Measurements from ENCODE around the gene RNU1-4.
"Not testable (repeated sequence)": the region's sequence is repeated elsewhere in the genome, so short reads cannot be mapped to it uniquely, and the experiment has no call there.

Gene RNU1-4

DNA sequence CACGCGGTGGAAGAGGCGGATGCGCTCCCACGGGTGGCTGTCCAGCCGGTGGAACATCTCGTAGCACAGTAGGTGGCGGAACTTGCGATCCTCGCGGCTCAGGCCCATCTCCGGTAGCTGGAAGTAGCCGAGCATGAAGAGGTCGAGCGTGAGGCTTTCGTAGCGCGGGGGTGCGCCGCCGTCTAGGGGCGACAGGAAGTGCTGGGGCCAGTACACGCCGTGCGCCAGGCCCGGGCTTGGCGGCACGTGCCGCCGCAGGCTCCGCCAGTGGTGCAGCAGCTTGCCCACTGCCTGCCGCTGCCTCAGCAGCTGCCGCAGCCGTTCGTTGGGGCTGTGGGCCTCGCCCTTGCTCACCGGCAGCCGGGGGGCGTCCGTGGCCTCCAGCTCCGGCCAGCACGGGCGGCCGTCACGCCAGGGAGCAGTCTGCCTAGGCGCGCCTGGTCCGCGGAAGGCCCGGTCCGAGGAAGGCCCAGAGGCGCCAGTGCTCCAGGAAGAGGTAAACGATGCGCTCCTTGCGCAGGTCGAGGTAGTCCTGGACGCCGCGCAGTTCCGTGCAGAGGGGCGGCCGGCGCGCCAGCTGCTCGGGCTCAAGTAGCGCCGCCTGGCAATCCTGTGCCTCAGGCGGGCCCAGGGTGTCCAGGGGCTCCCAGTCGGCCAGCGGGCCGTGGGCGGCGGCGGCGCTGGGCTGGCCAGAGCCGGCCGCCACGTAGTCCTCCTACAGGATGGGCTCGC lies 47.4 kb upstream of the RNU1-4 start:
- H3K4ac ChIP-seq (ENCODE audit: low read length); DNase-seq (ENCODE audit: low spot score); H3K4me3 ChIP-seq (ENCODE audit: low read length in 2 of 2); H3K36me3 ChIP-seq (replicated peaks in 1 of 2; ENCODE audit: control insufficient read depth in 2 of 2, insufficient read depth in 2 of 2, low read length in 2 of 2); H3K27me3 ChIP-seq (ENCODE audit: control insufficient read depth in 3 of 3, insufficient read depth in 3 of 3, low read depth in 1 of 3, low read length in 3 of 3); H3K79me1 ChIP-seq (ENCODE audit: low read depth, low read length); H4K91ac ChIP-seq (ENCODE audit: low read depth, low read length, poor library complexity); H2AK5ac ChIP-seq (ENCODE audit: low read depth, low read length); H2BK15ac ChIP-seq (ENCODE audit: low read length); H3K27ac ChIP-seq (replicated peaks; ENCODE audit: low read length); H2BK120ac ChIP-seq (ENCODE audit: low read depth, low read length); H3K4me1 ChIP-seq (ENCODE audit: control insufficient read depth in 2 of 2, insufficient read depth in 1 of 2, low read depth in 1 of 2, low read length in 2 of 2); H3K18ac ChIP-seq (ENCODE audit: low read length); H4K8ac ChIP-seq (ENCODE audit: low read depth, low read length); H2BK5ac ChIP-seq (ENCODE audit: low read length); H3K9me3 ChIP-seq (replicated peaks in 1 of 2; ENCODE audit: control insufficient read depth in 2 of 2, insufficient read depth in 1 of 2, low read depth in 1 of 2, low read length in 2 of 2); H3K23ac ChIP-seq (ENCODE audit: low read depth, low read length, poor library complexity); H2BK12ac ChIP-seq (ENCODE audit: low read length); H2AFZ ChIP-seq (ENCODE audit: low read length); H3K14ac ChIP-seq (ENCODE audit: low read length); H3K9ac ChIP-seq (ENCODE audit: low read depth, low read length, poor library complexity): not testable (repeated sequence)
- no CpG with 5 or more reads among the region's 79 CpGs for WGBS, 2 donors (ENCODE audit: extremely low coverage in 2 of 2, insufficient read length in 2 of 2, insufficient replicate concordance in 1 of 2)
- peak overlapping the region; percentile 18 for H3K4me2 ChIP-seq (ENCODE audit: insufficient read depth, low read length, poor library complexity, severe bottlenecking)

DNA sequence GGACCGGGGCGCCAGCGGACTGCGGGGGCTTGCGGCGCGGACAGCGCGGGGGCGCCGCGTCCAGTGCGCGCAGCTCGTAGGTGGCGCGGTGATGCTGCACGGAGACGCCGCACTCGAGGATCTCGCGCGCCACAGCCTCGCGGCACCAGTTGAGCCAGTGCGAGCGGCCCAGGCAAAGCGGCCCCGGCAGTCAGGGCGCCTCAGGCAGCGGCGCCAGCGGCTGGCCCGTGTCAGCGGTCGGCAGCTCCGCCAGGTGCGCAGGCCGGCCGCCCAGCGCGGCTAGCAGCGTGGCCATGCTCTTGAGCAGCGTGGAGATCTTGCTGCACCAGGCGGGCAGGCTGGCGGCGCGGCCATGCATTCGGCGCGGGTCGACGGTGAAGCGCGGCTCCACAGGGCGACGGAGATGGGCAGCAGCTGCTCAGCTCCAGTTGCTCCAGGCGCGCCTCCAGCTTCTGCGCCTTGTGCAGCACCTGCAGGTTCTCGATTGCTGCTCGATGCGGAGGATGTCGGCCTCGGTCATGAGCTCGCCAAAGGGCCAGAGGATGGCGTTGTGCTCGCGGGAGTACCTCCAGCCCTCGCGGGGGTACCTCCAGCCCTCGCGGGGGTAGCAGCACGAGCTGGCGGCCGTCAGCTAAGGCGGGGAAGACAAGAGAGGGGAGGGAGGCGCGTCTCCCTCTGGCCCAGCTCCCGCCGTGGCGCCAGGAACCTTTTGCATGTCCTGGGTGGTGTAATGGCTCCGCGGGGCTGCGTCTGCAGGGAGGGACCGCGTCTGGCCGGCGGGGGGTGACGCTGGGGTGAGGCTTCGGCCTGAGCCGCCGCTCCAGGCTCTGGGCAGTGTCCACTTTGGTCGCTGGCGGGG lies 46.6 kb upstream of the RNU1-4 start:
- not testable (repeated sequence) for DNase-seq (ENCODE audit: low spot score); H2AFZ ChIP-seq (ENCODE audit: low read length); H3K23ac ChIP-seq (ENCODE audit: low read depth, low read length, poor library complexity); H3K14ac ChIP-seq (ENCODE audit: low read length); H2BK5ac ChIP-seq (ENCODE audit: low read length); H3K27ac ChIP-seq (replicated peaks; ENCODE audit: low read length); H3K27me3 ChIP-seq (ENCODE audit: control insufficient read depth in 3 of 3, insufficient read depth in 3 of 3, low read depth in 1 of 3, low read length in 3 of 3); H2BK15ac ChIP-seq (ENCODE audit: low read length); H4K91ac ChIP-seq (ENCODE audit: low read depth, low read length, poor library complexity); H3K9me3 ChIP-seq (replicated peaks in 1 of 2; ENCODE audit: control insufficient read depth in 2 of 2, insufficient read depth in 1 of 2, low read depth in 1 of 2, low read length in 2 of 2); H2BK120ac ChIP-seq (ENCODE audit: low read depth, low read length); H3K4me3 ChIP-seq (ENCODE audit: low read length in 2 of 2); H4K8ac ChIP-seq (ENCODE audit: low read depth, low read length); H2AK5ac ChIP-seq (ENCODE audit: low read depth, low read length); H3K9ac ChIP-seq (ENCODE audit: low read depth, low read length, poor library complexity); H3K4ac ChIP-seq (ENCODE audit: low read length); H3K79me1 ChIP-seq (ENCODE audit: low read depth, low read length); H3K36me3 ChIP-seq (replicated peaks in 1 of 2; ENCODE audit: control insufficient read depth in 2 of 2, insufficient read depth in 2 of 2, low read length in 2 of 2); H2BK12ac ChIP-seq (ENCODE audit: low read length); H3K4me1 ChIP-seq (ENCODE audit: control insufficient read depth in 2 of 2, insufficient read depth in 1 of 2, low read depth in 1 of 2, low read length in 2 of 2); H3K18ac ChIP-seq (ENCODE audit: low read length)
- peak overlapping the region; percentile 49 for H3K4me2 ChIP-seq (ENCODE audit: insufficient read depth, low read length, poor library complexity, severe bottlenecking)
- WGBS, 2 donors (ENCODE audit: extremely low coverage in 2 of 2, insufficient read length in 2 of 2, insufficient replicate concordance in 1 of 2) = no CpG with 5 or more reads among the region's 96 CpGs

DNA sequence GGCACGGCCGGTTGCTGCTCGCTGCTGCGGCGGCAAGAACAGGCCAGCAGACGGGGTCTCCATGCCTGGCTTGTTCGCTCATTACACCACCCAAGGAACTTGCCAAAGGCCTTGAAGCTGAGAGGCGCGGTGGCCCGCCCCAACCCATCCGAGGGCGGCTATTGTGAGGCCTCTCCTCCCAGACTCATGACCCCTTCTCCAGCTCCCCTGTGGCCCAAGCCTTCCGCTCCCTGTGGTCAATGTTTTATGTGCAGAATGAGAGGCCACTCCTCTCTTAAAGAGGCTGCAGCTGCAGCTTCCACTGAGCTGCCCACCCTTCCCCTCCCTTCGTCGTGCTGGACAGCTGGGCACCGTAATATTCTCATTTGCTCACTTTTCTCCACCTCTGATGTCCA lies 46.0 kb upstream of the RNU1-4 start:
- WGBS, 2 donors (ENCODE audit: extremely low coverage in 2 of 2, insufficient read length in 2 of 2, insufficient replicate concordance in 1 of 2) = no CpG with 5 or more reads among the region's 16 CpGs
- not testable (repeated sequence) for H3K36me3 ChIP-seq (replicated peaks in 1 of 2; ENCODE audit: control insufficient read depth in 2 of 2, insufficient read depth in 2 of 2, low read length in 2 of 2); H3K4me1 ChIP-seq (ENCODE audit: control insufficient read depth in 2 of 2, insufficient read depth in 1 of 2, low read depth in 1 of 2, low read length in 2 of 2); H2BK12ac ChIP-seq (ENCODE audit: low read length); H3K27ac ChIP-seq (replicated peaks; ENCODE audit: low read length); H3K79me1 ChIP-seq (ENCODE audit: low read depth, low read length); H2BK5ac ChIP-seq (ENCODE audit: low read length); H4K91ac ChIP-seq (ENCODE audit: low read depth, low read length, poor library complexity); H2AFZ ChIP-seq (ENCODE audit: low read length); H3K4ac ChIP-seq (ENCODE audit: low read length); H3K4me3 ChIP-seq (ENCODE audit: low read length in 2 of 2); H2BK15ac ChIP-seq (ENCODE audit: low read length); H3K14ac ChIP-seq (ENCODE audit: low read length); H4K8ac ChIP-seq (ENCODE audit: low read depth, low read length); H3K23ac ChIP-seq (ENCODE audit: low read depth, low read length, poor library complexity); H3K18ac ChIP-seq (ENCODE audit: low read length); H2BK120ac ChIP-seq (ENCODE audit: low read depth, low read length); DNase-seq (ENCODE audit: low spot score); H3K27me3 ChIP-seq (ENCODE audit: control insufficient read depth in 3 of 3, insufficient read depth in 3 of 3, low read depth in 1 of 3, low read length in 3 of 3); H3K9ac ChIP-seq (ENCODE audit: low read depth, low read length, poor library complexity); H3K4me2 ChIP-seq (ENCODE audit: insufficient read depth, low read length, poor library complexity, severe bottlenecking); H2AK5ac ChIP-seq (ENCODE audit: low read depth, low read length); H3K9me3 ChIP-seq (replicated peaks in 1 of 2; ENCODE audit: control insufficient read depth in 2 of 2, insufficient read depth in 1 of 2, low read depth in 1 of 2, low read length in 2 of 2)

DNA sequence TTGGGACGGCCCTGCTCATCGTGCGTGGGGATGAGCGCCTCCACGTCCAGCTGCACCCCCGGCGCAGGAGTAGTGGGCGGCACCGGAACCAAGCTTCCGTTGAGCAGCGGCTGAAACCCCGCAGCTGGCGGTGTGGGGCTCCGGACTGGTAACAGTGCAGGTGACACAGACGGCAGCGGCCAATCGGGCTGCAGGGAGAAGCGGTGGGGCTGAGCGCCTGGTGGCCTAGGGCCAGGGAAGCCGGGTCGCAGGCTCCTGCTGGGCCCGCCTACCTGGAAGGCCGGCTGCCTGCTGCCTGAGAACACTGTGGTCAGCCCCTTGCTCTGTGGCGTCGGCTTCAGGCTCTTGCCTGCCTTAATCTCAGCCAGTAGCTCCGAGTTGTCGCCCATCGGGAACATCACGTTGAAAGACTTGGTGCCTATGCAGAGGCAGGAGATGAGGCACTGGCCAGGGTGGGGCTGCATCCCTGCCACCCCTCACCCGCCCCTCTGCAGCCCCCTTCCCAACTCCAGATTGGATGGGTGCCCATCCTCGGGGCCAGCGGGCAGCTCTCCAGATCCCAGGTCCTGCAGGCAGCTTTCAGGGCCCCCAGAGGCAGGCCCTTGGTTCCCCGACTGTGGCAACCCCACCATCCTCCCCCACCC lies 43.7 kb upstream of the RNU1-4 start:
- H2AK5ac ChIP-seq (ENCODE audit: low read depth, low read length); H2BK15ac ChIP-seq (ENCODE audit: low read length); H4K91ac ChIP-seq (ENCODE audit: low read depth, low read length, poor library complexity); H3K18ac ChIP-seq (ENCODE audit: low read length); H3K4me2 ChIP-seq (ENCODE audit: insufficient read depth, low read length, poor library complexity, severe bottlenecking); H2BK12ac ChIP-seq (ENCODE audit: low read length); H3K14ac ChIP-seq (ENCODE audit: low read length); H3K79me1 ChIP-seq (ENCODE audit: low read depth, low read length); H3K23ac ChIP-seq (ENCODE audit: low read depth, low read length, poor library complexity); H2BK120ac ChIP-seq (ENCODE audit: low read depth, low read length); DNase-seq (ENCODE audit: low spot score); H3K27me3 ChIP-seq (ENCODE audit: control insufficient read depth in 3 of 3, insufficient read depth in 3 of 3, low read depth in 1 of 3, low read length in 3 of 3); H3K36me3 ChIP-seq (replicated peaks in 1 of 2; ENCODE audit: control insufficient read depth in 2 of 2, insufficient read depth in 2 of 2, low read length in 2 of 2); H3K9ac ChIP-seq (ENCODE audit: low read depth, low read length, poor library complexity); H2BK5ac ChIP-seq (ENCODE audit: low read length); H3K4ac ChIP-seq (ENCODE audit: low read length); H3K27ac ChIP-seq (replicated peaks; ENCODE audit: low read length); H3K4me3 ChIP-seq (ENCODE audit: low read length in 2 of 2); H3K9me3 ChIP-seq (replicated peaks in 1 of 2; ENCODE audit: control insufficient read depth in 2 of 2, insufficient read depth in 1 of 2, low read depth in 1 of 2, low read length in 2 of 2); H2AFZ ChIP-seq (ENCODE audit: low read length); H3K4me1 ChIP-seq (ENCODE audit: control insufficient read depth in 2 of 2, insufficient read depth in 1 of 2, low read depth in 1 of 2, low read length in 2 of 2); H4K8ac ChIP-seq (ENCODE audit: low read depth, low read length): not testable (repeated sequence)
- WGBS, 2 donors (ENCODE audit: extremely low coverage in 2 of 2, insufficient read length in 2 of 2, insufficient replicate concordance in 1 of 2) = no CpG with 5 or more reads among the region's 33 CpGs

All from neuronal stem cell (in vitro differentiated cells).